GM23248 (cell line): ENCODE data around the gene PEX12.

Experiments used
- EZH2 ChIP-seq: fragments of 200-600 bp; sonication (generic); IDR thresholded peaks from 2 replicates; pipeline ENCODE4 v1.6.1; 2018; ENCODE audit warnings: antibody characterized with exemption, mild to moderate bottlenecking; ENCODE audit not compliant: insufficient read depth, poor library complexity, severe bottlenecking
- EZH2phosphoT487 ChIP-seq: fragments of 200-600 bp; sonication (generic); IDR thresholded peaks from 2 replicates; pipeline ENCODE4 v1.6.1; 2018; ENCODE audit warnings: antibody characterized with exemption, moderate library complexity, mild to moderate bottlenecking, low read depth; ENCODE audit not compliant: insufficient read depth

DNA sequence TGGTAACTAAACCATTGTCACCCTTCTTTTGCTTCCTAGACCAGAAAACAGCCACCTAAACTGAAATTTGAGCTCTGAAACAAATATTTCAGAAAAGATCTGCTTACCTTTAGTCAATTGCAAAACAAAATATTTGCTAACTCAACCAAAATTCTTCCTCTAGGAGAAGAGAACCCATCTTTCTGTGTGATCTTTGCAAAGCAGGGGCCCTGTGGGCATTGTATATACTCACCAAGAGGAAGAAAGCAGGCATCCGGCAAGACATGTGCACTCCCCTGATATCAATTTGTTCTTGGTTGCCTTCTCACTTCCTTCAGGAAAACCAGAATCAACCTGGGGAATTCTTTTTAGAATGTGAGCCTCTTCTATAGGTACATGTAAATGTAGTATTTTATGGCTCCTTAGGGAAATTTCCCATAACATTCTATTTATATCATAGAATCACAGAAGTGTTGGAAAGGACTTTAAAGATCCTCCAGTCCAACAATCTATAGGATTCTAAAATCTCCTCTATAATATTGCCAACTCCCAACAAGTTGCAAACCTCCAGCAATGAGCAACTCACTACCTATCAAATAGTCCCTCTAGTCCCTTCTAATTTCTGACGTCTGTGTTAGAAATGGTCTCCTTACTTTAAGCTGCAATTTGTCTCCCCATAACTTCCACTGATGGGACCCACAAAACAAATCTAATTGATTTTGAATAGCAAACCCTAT is 18.7 kb downstream of the PEX12 start:
- no peak for TF ChIP-seq EZH2
- no peak for TF ChIP-seq EZH2phosphoT487
